Neural cell (in vitro differentiated cells): ENCODE results near the gene ARNT2.
"Not testable (repeated sequence)": the region's sequence is repeated elsewhere in the genome, so short reads cannot be mapped to it uniquely, and the experiment has no call there.

Experiments
- CTCF ChIP-seq: fragments of 450-650 bp; IDR thresholded peaks from 2 replicates; pipeline ENCODE4 v1.5.1; 2014; ENCODE audit warnings: antibody characterized with exemption, mild to moderate bottlenecking, moderate library complexity; ENCODE audit not compliant: poor library complexity, severe bottlenecking
- POLR2AphosphoS5 ChIP-seq: IDR thresholded peaks from 2 replicates; pipeline ENCODE4 v1.6.1; 2012
- RAD21 ChIP-seq: fragments of 450-650 bp; conservative IDR thresholded peaks from 2 replicates; pipeline ENCODE4 v1.6.1; 2014; ENCODE audit warnings: antibody characterized with exemption, mild to moderate bottlenecking, moderate library complexity
- TAF1 ChIP-seq: IDR thresholded peaks from 2 replicates; pipeline ENCODE4 v1.6.1; 2012; ENCODE audit warnings: low read depth

- not testable (repeated sequence) for TF ChIP-seq CTCF, POLR2AphosphoS5, TAF1, RAD21
Measured at GRCh38 chr15:80647424-80647823, 243.2 kb downstream of the ARNT2 start.
